Mammary epithelial cell (primary cell): ENCODE results near the gene PMVK.

Experiments
- EZH2 ChIP-seq: IDR thresholded peaks from 2 replicates; pipeline ENCODE4 v1.6.1; 2012; ENCODE audit warnings: low read length, inconsistent platforms, borderline replicate concordance
- TF ChIP-seq, protein P1 (sequence below), 2 donors: IDR thresholded peaks in 1 of 2; conservative IDR thresholded peaks in 1 of 2; 2 replicates each; pipeline ENCODE4 v1.5.1; 2011 to 2012; ENCODE audit warnings: inconsistent platforms in 2 of 2, low read length in 2 of 2, mild to moderate bottlenecking in 2 of 2, control low read depth in 1 of 2, low read depth in 1 of 2; ENCODE audit not compliant: insufficient read depth in 1 of 2; ENCODE audit errors: extremely low read depth in 1 of 2

DNA sequence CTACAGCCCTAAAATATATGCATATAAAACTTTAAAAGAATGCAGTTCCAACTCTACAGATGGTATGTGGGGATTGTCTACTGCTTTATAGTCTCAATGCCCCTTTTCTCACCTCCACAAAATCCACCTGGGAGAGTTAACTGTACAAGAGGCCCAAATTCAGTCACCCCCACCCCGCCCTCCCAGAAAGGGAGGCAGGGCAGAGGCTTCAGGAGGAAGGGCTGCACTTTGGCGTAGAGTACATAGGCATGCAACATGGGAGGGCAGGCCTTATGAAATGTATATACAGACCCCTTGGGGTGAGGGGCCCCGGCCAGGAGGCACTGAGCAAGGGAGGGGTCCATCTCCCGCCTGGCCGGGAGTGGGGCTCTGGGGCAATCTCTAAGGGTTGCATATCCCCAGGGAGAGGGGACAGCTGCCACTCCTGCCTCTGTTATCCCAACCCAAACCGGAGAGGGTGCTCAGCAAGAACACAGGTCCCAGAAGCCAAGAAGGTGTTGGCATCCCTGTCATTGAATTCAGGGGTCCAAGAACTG is 26.3 kb upstream of the PMVK start:
- TF ChIP-seq, protein P1, sequence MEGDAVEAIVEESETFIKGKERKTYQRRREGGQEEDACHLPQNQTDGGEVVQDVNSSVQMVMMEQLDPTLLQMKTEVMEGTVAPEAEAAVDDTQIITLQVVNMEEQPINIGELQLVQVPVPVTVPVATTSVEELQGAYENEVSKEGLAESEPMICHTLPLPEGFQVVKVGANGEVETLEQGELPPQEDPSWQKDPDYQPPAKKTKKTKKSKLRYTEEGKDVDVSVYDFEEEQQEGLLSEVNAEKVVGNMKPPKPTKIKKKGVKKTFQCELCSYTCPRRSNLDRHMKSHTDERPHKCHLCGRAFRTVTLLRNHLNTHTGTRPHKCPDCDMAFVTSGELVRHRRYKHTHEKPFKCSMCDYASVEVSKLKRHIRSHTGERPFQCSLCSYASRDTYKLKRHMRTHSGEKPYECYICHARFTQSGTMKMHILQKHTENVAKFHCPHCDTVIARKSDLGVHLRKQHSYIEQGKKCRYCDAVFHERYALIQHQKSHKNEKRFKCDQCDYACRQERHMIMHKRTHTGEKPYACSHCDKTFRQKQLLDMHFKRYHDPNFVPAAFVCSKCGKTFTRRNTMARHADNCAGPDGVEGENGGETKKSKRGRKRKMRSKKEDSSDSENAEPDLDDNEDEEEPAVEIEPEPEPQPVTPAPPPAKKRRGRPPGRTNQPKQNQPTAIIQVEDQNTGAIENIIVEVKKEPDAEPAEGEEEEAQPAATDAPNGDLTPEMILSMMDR (conservative IDR thresholded peaks at IDR 0.05 in 1 of 2, IDR thresholded peaks at IDR 0.05 in 1 of 2; ENCODE audit: extremely low read depth in 1 of 2, insufficient read depth in 1 of 2, low read depth in 1 of 2, low read length in 2 of 2) = no peak
- no peak for TF ChIP-seq EZH2
